ENCODE measurements around the gene ARRB1. TPM values are rescaled to one million over a fixed set of nuclear protein-coding genes. Genes with fewer than 3 reads are reported as not detected.
A peak's percentile ranks its signal among the peaks of the same experiment; 100 is the strongest.

ARRB1 gene
- total RNA-seq, 1 experiment from 2014 or later, result 219 TPM

DNA sequence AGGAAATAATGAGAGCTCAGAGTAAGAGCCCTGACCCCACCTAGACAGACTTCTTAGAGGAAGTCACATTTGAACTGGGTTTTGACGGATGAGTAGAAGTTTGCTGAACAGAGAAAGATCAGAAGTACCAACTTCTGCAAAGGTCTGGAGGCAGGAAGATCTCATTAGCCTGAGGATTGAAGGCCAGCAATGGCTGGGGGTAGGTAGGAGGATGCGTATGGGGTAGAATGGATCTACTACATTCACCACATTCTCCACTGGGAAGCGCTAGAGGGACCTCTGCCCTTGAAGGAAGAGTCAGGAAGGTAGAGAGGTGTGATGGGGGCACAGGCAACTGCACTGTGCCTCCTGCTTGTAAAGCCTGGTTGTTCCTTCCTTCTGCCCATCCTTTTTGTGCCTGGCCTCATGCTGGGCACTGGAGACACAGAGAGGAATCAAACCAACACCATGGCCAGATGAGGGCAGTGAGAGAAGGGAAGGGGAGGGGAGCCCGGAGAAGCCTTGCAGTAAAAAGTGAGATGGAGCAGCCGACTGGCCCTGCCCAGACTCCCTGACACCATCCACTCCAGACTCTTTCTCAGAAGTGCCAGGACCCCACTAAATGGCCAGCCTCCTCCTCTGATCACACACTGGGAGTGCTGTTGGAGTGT, 106.0 kb downstream of the ARRB1 start:
- Histone ChIP-seq H3K36me3 (ENCODE audit: control insufficient read depth, insufficient read depth, low read length) (no peaks in the 10 kb centered on the region), H3K27ac (ENCODE audit: low read length) (no peak overlapping the region), H3K4me1 (ENCODE audit: control insufficient read depth, insufficient read depth, low read length) (peaks cover 3% of the 10 kb centered on the region; the same call in 1 of the 2 replicates), H3K9me3 (ENCODE audit: control insufficient read depth, insufficient read depth, low read depth, low read length) (no peaks in the 10 kb centered on the region), H3K4me3 (ENCODE audit: low read depth in 2 of 2, low read length in 2 of 2) (no peak overlapping the region), H3K27me3 (ENCODE audit: control insufficient read depth, insufficient read depth, low read length) (no peaks in the 10 kb centered on the region; the same call in 1 of the 2 replicates)
- ChIA-PET CTCF (interaction anchor here (0.8 to 1.0 kb wide), 2 partner anchors 101 to 105 kb away, joined by 6 read pairs; no protein-coding TSS in a partner anchor), POLR2A (no interaction called here)
- TF ChIP-seq, protein P1, sequence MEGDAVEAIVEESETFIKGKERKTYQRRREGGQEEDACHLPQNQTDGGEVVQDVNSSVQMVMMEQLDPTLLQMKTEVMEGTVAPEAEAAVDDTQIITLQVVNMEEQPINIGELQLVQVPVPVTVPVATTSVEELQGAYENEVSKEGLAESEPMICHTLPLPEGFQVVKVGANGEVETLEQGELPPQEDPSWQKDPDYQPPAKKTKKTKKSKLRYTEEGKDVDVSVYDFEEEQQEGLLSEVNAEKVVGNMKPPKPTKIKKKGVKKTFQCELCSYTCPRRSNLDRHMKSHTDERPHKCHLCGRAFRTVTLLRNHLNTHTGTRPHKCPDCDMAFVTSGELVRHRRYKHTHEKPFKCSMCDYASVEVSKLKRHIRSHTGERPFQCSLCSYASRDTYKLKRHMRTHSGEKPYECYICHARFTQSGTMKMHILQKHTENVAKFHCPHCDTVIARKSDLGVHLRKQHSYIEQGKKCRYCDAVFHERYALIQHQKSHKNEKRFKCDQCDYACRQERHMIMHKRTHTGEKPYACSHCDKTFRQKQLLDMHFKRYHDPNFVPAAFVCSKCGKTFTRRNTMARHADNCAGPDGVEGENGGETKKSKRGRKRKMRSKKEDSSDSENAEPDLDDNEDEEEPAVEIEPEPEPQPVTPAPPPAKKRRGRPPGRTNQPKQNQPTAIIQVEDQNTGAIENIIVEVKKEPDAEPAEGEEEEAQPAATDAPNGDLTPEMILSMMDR (IDR thresholded peaks at IDR 0.05), result peak; percentile 58
- no peak for TF ChIP-seq TCF7L2 (IDR thresholded peaks at IDR 0.05; ENCODE audit: low read depth, low read length)
- intact Hi-C loops (cut with micrococcal nuclease; ENCODE audit: unreplicated experiment) (loop anchor here (10.0 kb wide), 1 partner anchor 321 kb away; no protein-coding TSS in a partner anchor), in situ Hi-C loops (cut with HindIII; ENCODE audit: low pct_unique_long_range_greater_than_20kb, low sequenced_read_pairs) (loop anchor here (25.0 kb wide), 1 partner anchor 233 kb away; no protein-coding TSS in a partner anchor)
- no TSS peak for BruUV-seq (replicated peaks)
- no peak for DNase-seq (ENCODE audit: low read depth, low spot score)
- ATAC-seq, result no peak

DNA sequence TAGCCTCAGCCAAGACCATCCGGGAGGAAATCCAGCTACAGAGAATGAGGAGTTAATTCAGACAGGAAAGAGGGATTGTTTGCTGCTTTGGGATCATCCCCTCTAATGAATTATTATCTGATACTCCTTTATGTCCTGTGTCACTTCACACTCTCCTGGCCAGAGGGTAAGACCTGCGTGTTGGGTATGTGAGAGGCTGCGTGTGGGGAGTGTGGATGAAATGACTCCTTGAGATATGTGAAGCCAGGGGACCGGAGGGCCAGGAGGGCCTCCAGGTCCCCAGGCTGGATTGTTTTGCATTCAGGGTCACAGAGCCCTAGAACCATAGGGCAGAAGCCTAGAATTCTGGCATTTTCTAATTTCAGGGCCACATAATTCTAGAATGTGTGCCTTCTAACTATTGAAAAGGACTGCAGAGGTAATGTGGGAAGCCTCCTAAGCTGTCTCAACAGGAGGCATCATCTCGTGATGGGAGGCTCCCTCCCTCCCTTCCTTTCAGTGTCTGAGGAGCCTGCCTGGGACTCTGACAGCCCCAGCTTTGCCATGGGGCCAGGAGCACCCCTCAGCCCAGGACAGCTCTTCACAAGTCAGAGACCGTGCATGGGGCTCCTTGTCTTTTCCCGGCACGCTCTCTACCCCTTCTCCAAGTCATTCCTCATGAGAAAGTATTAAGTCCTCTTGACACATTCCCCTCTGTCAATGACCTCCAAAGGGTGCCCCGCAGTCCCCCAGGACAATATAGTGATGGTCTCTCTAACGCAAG, 107.2 kb downstream of the ARRB1 start:
- BruUV-seq (replicated peaks), result no TSS peak
- DNase-seq (ENCODE audit: low read depth, low spot score) (no peak), ATAC-seq (no peak)
- POLR2A ChIA-PET, result no interaction called here
- Histone ChIP-seq H3K27ac (ENCODE audit: low read length) (no peak overlapping the region), H3K36me3 (ENCODE audit: control insufficient read depth, insufficient read depth, low read length) (no peaks in the 10 kb centered on the region), H3K4me1 (ENCODE audit: control insufficient read depth, insufficient read depth, low read length) (peaks cover 3% of the 10 kb centered on the region; the same call in 1 of the 2 replicates), H3K27me3 (ENCODE audit: control insufficient read depth, insufficient read depth, low read length) (no peaks in the 10 kb centered on the region; the same call in 1 of the 2 replicates), H3K9me3 (ENCODE audit: control insufficient read depth, insufficient read depth, low read depth, low read length) (no peaks in the 10 kb centered on the region), H3K4me3 (ENCODE audit: low read depth in 2 of 2, low read length in 2 of 2) (no peak overlapping the region)
- intact Hi-C loops (cut with micrococcal nuclease; ENCODE audit: unreplicated experiment) (loop anchor here (10.0 kb wide), 1 partner anchor 319 kb away; no protein-coding TSS in a partner anchor), in situ Hi-C loops (cut with HindIII; ENCODE audit: low pct_unique_long_range_greater_than_20kb, low sequenced_read_pairs) (loop anchor here (25.0 kb wide), 1 partner anchor 232 kb away; no protein-coding TSS in a partner anchor)
- CTCF ChIA-PET, result interaction anchor here (0.8 to 1.0 kb wide), 2 partner anchors 99 to 104 kb away, joined by 6 read pairs; no protein-coding TSS in a partner anchor
- TF ChIP-seq, protein P2, sequence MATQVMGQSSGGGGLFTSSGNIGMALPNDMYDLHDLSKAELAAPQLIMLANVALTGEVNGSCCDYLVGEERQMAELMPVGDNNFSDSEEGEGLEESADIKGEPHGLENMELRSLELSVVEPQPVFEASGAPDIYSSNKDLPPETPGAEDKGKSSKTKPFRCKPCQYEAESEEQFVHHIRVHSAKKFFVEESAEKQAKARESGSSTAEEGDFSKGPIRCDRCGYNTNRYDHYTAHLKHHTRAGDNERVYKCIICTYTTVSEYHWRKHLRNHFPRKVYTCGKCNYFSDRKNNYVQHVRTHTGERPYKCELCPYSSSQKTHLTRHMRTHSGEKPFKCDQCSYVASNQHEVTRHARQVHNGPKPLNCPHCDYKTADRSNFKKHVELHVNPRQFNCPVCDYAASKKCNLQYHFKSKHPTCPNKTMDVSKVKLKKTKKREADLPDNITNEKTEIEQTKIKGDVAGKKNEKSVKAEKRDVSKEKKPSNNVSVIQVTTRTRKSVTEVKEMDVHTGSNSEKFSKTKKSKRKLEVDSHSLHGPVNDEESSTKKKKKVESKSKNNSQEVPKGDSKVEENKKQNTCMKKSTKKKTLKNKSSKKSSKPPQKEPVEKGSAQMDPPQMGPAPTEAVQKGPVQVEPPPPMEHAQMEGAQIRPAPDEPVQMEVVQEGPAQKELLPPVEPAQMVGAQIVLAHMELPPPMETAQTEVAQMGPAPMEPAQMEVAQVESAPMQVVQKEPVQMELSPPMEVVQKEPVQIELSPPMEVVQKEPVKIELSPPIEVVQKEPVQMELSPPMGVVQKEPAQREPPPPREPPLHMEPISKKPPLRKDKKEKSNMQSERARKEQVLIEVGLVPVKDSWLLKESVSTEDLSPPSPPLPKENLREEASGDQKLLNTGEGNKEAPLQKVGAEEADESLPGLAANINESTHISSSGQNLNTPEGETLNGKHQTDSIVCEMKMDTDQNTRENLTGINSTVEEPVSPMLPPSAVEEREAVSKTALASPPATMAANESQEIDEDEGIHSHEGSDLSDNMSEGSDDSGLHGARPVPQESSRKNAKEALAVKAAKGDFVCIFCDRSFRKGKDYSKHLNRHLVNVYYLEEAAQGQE (IDR thresholded peaks at IDR 0.05; ENCODE audit: insufficient read depth in 1 of 2, low read depth in 2 of 2, low read length in 1 of 2), result no peak
- no peak for TF ChIP-seq TCF7L2 (IDR thresholded peaks at IDR 0.05; ENCODE audit: low read depth, low read length)
- no peak for TF ChIP-seq POLR2AphosphoS5 (IDR thresholded peaks at IDR 0.05; ENCODE audit: low read depth, low read length)
- TF ChIP-seq SIN3A (IDR thresholded peaks at IDR 0.05; ENCODE audit: borderline replicate concordance, insufficient read depth, low read depth, low read length), result no peak
- TF ChIP-seq, protein P1 (IDR thresholded peaks at IDR 0.05), result no peak
